Bronchial epithelial cell (primary cell): Measurements from ENCODE around the gene SLC24A3. TPM values are rescaled to one million over a fixed set of nuclear protein-coding genes. Genes with fewer than 3 reads are reported as not detected.
A peak's percentile ranks its signal among the peaks of the same experiment; 100 is the strongest.

Experiments used
- DNase-seq: peaks from one replicate; pipeline ENCODE4 v3.0.0-alpha.2; 2010; ENCODE audit warnings: low read depth
- FAIRE-seq: peaks from 2 replicates; lab custom pipeline; 2011; peaks lifted over from hg19 to GRCh38; lab: Jason Lieb, UNC
- H3K27me3 ChIP-seq: 2 replicates; pipeline ENCODE4 v1.5.1; 2011; ENCODE audit warnings: low read length; ENCODE audit not compliant: control insufficient read depth, insufficient read depth
- H3K36me3 ChIP-seq: 2 replicates; pipeline ENCODE4 v1.5.1; 2011; ENCODE audit warnings: low read length; ENCODE audit not compliant: control insufficient read depth, insufficient read depth
- H3K4me3 ChIP-seq: 2 replicates; pipeline ENCODE4 v1.5.1; 2011; ENCODE audit warnings: mild to moderate bottlenecking, low read depth, low read length, control low read depth
- CTCF ChIP-seq: IDR thresholded peaks from 2 replicates; pipeline ENCODE4 v1.5.1; 2011; ENCODE audit warnings: mild to moderate bottlenecking, moderate library complexity, low read length, control low read depth, inconsistent platforms; ENCODE audit not compliant: insufficient read depth, severe bottlenecking
- total RNA-seq: library from RNA; depleted of rRNA; stranded (reverse); fragments of >200 nt; gene quantifications from 2 replicates; pipeline ENCODE4 v1.2.1, GENCODE V29; 2014

The SLC24A3 gene
- total RNA-seq, 1 donor from 2014 or later = under 0.01 TPM

- Histone ChIP-seq H3K27me3 (no peaks in the 10 kb centered on the region), H3K4me3 (no peak overlapping the region)
- FAIRE-seq = no peak
These were observed 266.0 kb downstream of the SLC24A3 start for GRCh38 chr20:19478320-19478895.

GRCh38 chr20:19482726-19483125 is 270.3 kb downstream of the SLC24A3 start:
- DNase-seq (no peak), FAIRE-seq (peak; percentile 72)
- TF ChIP-seq CTCF = no peak
- H3K27me3 ChIP-seq = no peaks in the 10 kb centered on the region
- H3K4me3 ChIP-seq = no peak overlapping the region
- no peaks in the 10 kb centered on the region for H3K36me3 ChIP-seq

More at GRCh38 chr20:19478320-19478895, 266.0 kb downstream of the SLC24A3 start:
- no peaks in the 10 kb centered on the region for H3K36me3 ChIP-seq
- TF ChIP-seq CTCF = no peak
- no peak for DNase-seq

GRCh38 chr20:19483309-19483708 is 270.9 kb downstream of the SLC24A3 start:
- Histone ChIP-seq H3K36me3 (no peaks in the 10 kb centered on the region), H3K4me3 (no peak overlapping the region), H3K27me3 (no peaks in the 10 kb centered on the region)
- DNase-seq (no peak), FAIRE-seq (no peak)
- TF ChIP-seq CTCF = no peak

GRCh38 chr20:19486446-19486845 is 274.0 kb downstream of the SLC24A3 start:
- FAIRE-seq (no peak), DNase-seq (no peak)
- no peaks in the 10 kb centered on the region for H3K36me3 ChIP-seq
- no peak for TF ChIP-seq CTCF
- H3K4me3 ChIP-seq = no peak overlapping the region
- H3K27me3 ChIP-seq = no peaks in the 10 kb centered on the region

- FAIRE-seq = no peak
- H3K27me3 ChIP-seq = no peaks in the 10 kb centered on the region
- TF ChIP-seq CTCF = no peak
These were observed 275.0 kb downstream of the SLC24A3 start for GRCh38 chr20:19487420-19487819.

GRCh38 chr20:19491241-19491640 is 278.8 kb downstream of the SLC24A3 start:
- no peak for TF ChIP-seq CTCF
- H3K36me3 ChIP-seq = no peaks in the 10 kb centered on the region
- DNase-seq = no peak
- H3K4me3 ChIP-seq = no peak overlapping the region
- no peaks in the 10 kb centered on the region for H3K27me3 ChIP-seq
- peak; percentile 47 for FAIRE-seq

More at GRCh38 chr20:19487420-19487819, 275.0 kb downstream of the SLC24A3 start:
- H3K4me3 ChIP-seq = no peak overlapping the region
- no peaks in the 10 kb centered on the region for H3K36me3 ChIP-seq
- DNase-seq = no peak
